Stimulated activated CD8-positive, alpha-beta memory T cell treated with anti-CD3 and anti-CD28 coated beads, Interleukin-4, amount 100 ng/mL, for 4 hours (primary cell): ENCODE data around the gene OXCT1.
"Not testable (repeated sequence)": the region's sequence is repeated elsewhere in the genome, so short reads cannot be mapped to it uniquely, and the experiment has no call there.

Experiments
- DNase-seq, 2 donors: peaks; one replicate each; pipeline ENCODE4 v3.0.0-alpha.2; 2020; ENCODE audit warnings: low read depth in 2 of 2, low spot score in 1 of 2

OXCT1 gene

GRCh38 chr5:41778410-41778809, 91.8 kb downstream of the OXCT1 start:
- no peak for DNase-seq

GRCh38 chr5:41776435-41776834, 93.8 kb downstream of the OXCT1 start:
- no peak for DNase-seq

- no peak for DNase-seq
Observed at GRCh38 chr5:41773799-41774198, 96.4 kb downstream of the OXCT1 start.

- DNase-seq: no peak
Observed at GRCh38 chr5:41772785-41773442, 97.3 kb downstream of the OXCT1 start.

- DNase-seq: no peak
Observed at GRCh38 chr5:41772056-41772455, 98.2 kb downstream of the OXCT1 start.

- DNase-seq: no peak
Observed at GRCh38 chr5:41770799-41771198, 99.4 kb downstream of the OXCT1 start.

GRCh38 chr5:41768692-41769091, 101.5 kb downstream of the OXCT1 start:
- no peak for DNase-seq

GRCh38 chr5:41764650-41765049, 105.6 kb downstream of the OXCT1 start:
- no peak for DNase-seq

- DNase-seq: no peak
Observed at GRCh38 chr5:41763574-41763973, 106.7 kb downstream of the OXCT1 start.

GRCh38 chr5:41763081-41763480, 107.1 kb downstream of the OXCT1 start:
- DNase-seq: no peak

GRCh38 chr5:41762426-41762825, 107.8 kb downstream of the OXCT1 start:
- no peak for DNase-seq

GRCh38 chr5:41761663-41762062, 108.6 kb downstream of the OXCT1 start:
- no peak for DNase-seq

- DNase-seq: no peak
Observed at GRCh38 chr5:41755705-41756104, 114.5 kb downstream of the OXCT1 start.

GRCh38 chr5:41754857-41755256, 115.4 kb downstream of the OXCT1 start:
- no peak for DNase-seq

- DNase-seq: no peak
Observed at GRCh38 chr5:41751867-41752266, 118.4 kb downstream of the OXCT1 start.

- no peak for DNase-seq
Observed at GRCh38 chr5:41748631-41749030, 121.6 kb downstream of the OXCT1 start.

GRCh38 chr5:41747708-41748107, 122.5 kb downstream of the OXCT1 start:
- no peak for DNase-seq

GRCh38 chr5:41747301-41747700, 122.9 kb downstream of the OXCT1 start:
- DNase-seq: no peak

- not testable (repeated sequence) for DNase-seq
Observed at GRCh38 chr5:41742608-41743007, 127.6 kb downstream of the OXCT1 start.

GRCh38 chr5:41738710-41739354, 131.4 kb downstream of the OXCT1 start:
- no peak for DNase-seq

- no peak for DNase-seq
Observed at GRCh38 chr5:41736641-41737040, 133.6 kb downstream of the OXCT1 start.

- DNase-seq: no peak
Observed at GRCh38 chr5:41735213-41735612, 135.0 kb downstream of the OXCT1 start.

GRCh38 chr5:41729381-41729780, 140.8 kb downstream of the OXCT1 start:
- DNase-seq: not testable (repeated sequence)
